GM21737 (cell line): Measurements from ENCODE around the gene CENPO.

Source experiments
- ATAC-seq: cut with Tn5 transposase; IDR thresholded peaks from one replicate; pipeline ENCODE4 v1.9.1; 2021; ENCODE audit warnings: mild to moderate bottlenecking, moderate library complexity; ENCODE audit not compliant: unreplicated experiment

The CENPO gene, protein sequence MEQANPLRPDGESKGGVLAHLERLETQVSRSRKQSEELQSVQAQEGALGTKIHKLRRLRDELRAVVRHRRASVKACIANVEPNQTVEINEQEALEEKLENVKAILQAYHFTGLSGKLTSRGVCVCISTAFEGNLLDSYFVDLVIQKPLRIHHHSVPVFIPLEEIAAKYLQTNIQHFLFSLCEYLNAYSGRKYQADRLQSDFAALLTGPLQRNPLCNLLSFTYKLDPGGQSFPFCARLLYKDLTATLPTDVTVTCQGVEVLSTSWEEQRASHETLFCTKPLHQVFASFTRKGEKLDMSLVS

DNA sequence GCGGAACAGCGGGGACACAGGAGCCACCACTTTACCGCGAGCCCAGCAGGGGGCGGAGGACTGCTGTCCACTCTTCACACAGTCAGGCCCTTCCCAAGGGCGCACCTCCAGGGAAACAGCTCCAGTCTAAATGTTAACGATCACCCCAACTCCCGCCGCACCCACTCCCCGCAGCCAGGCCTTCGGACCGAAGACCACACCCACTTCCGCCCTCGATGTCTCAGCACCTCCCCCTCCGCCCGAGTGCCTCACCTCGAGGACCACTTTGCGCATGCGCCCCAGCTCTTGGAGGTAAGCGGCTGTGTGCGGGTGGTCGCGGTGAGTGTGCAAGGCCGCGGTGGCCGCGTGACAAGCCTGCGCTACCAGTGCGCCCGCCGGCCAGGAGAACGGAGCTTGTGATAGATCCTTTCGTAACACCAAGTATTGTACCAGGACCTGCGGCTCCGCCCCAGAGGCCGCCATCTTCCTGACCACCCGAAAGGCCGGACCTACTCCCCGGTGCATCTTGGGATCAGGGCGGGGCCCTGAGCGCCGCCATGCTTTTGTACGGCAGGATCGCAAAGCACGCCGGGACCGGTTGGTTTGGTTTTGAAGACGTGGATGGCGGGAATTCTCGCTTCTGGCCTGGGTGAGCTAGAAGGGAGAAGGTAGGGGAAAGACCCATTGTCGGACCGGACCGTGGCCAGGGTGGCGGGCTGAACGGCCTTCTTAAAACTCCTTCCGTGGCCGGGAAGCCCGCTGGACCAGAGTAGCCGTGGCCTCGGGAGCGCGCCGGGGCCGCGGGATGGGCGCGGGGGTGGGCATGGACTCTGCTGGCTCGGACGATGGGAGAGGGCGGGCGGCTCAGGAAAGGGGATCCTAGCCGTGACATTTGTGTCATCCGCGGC is at the start of gene CENPO, which contains the start of gene PTRHD1:
Gene CENPO, plus strand, starts transcription at position 552 of the 887 bp plus-strand sequence. CDS start 495 bp downstream, outside the sequence.
Gene PTRHD1, minus strand, starts transcription at position 518 of the 887 bp plus-strand sequence. Its CDS starts 14 bp downstream, at position 504.
- ATAC-seq, result peak; percentile 91

DNA sequence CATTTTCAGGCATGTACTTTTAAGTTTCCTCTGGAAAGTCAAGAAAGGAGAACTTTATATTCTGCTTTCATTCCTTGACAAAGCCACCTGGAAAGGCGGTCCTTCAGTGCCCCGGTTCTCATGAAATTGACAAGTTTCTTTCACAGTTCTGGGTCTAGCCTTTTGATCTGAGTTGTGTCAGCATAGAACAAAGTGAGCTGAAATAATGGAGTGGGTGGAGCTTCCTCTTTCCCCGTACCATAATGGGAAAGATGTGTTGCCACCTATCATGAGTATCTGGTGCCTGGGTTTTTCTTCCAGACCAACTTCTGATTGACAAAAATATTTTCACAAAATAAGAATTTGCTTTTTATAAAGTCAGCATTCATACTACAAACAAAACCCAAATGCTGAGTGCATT is 49.3 kb upstream of the CENPO start:
- ATAC-seq, result no peak

DNA sequence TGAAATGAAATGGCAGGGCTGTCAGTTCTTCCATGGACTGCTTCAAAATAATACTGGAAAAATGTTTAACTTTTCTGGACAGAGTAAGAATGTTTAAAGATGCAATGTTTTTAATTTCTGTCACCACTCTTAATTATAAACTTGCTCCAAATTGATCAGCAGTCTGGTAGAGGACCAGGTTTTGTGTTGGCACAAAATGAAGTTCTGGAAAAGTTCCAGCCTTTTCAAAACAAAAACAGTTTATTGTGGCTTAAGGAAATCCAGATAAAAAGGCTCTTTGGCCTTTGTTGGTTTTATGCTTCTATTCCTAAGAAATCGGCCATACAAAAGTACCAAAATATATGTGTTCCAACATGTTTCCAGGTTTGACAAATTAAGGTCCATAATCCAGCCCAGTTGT is 48.9 kb upstream of the CENPO start:
- ATAC-seq, result no peak

GRCh38 chr2:24745825-24746224 is 47.4 kb upstream of the CENPO start:
- ATAC-seq, result no peak

GRCh38 chr2:24747299-24747698 is 45.9 kb upstream of the CENPO start:
- no peak for ATAC-seq

- no peak for ATAC-seq
Measured at GRCh38 chr2:24749069-24749691, 44.0 kb upstream of the CENPO start.

GRCh38 chr2:24754985-24755705 is 38.1 kb upstream of the CENPO start:
- ATAC-seq, result no peak

GRCh38 chr2:24756789-24757188 is 36.4 kb upstream of the CENPO start:
- no peak for ATAC-seq

- no peak for ATAC-seq
Measured at GRCh38 chr2:24761866-24762265, 31.4 kb upstream of the CENPO start.

GRCh38 chr2:24762518-24762917 is 30.7 kb upstream of the CENPO start:
- no peak for ATAC-seq

DNA sequence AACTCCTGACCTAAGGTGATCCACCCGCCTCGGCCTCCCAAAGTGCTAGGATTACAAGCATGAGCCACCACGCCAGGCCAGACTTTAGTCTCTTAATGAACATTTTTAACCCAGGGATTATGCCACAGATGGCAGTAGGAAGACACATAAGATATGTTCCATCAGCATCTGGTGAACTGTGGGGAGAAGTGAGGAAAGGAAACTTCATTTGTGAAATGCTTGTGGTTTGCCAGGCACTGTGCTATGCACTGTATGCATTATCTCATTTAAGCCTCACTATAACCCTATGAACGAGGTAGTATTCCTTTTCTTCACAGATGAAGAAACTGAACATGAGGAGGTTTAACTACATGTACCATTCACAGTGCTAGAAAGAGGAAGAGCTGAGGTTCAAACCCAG is 29.4 kb upstream of the CENPO start:
- ATAC-seq, result no peak

DNA sequence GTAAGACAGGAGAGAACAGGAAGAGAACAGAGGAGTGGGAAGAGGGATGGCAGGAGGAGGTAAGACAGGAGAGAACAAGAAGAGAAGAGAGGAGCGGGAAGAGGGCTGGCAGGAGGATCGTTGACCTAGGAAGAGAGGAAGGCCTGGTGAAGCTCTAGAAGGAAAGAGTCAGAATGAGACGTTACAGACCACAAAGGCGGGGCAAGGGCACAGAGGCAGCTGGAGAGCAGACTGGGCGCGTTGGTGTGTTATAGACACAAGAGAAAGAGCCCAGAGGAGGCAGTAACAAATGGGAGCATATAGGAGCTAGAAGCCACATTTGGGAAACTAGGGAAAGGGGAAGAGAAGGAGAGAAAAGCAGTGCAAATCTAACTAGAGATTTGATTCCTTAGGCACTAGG is 26.6 kb upstream of the CENPO start:
- ATAC-seq, result no peak

DNA sequence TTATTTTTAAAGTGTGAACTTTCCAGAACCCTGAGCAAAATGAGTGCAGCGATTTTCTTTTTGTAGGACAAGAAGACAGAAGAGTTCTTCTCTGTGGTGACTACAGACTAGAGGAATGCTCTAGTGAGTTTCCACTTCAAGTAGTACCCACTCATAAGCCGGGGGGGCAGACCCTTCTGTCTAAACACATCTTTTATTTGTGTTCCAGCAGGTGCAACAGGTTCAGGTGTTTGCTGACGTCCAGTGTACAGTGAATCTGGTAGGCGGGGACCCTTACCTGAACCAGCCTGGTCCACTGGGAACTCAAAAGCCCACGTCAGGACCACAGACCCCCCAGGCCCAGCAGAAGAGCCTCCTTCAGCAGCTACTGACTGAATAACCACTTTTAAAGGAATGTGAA is 25.2 kb upstream of the CENPO start:
- no peak for ATAC-seq

DNA sequence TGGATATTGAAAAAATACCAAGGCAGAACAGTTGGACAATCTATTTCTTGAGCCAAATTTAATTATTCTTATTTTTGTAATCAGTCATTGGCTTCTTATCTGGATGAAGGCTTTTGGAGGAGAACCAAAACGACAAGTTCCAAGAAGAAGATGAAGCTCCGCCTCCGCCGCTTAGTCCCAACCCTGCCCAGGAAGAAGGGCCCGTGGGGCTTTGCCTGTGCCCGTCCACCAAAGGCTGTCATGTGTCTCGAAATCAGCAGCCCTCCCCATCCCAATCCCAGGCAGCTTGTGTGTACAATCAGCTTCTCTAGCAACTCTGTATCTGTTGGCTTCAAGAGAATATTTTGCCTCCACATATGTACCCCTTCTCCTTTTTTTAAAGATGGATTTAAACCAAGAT is 24.6 kb upstream of the CENPO start:
- ATAC-seq, result no peak

- no peak for ATAC-seq
Measured at GRCh38 chr2:24771061-24771460, 22.2 kb upstream of the CENPO start.

DNA sequence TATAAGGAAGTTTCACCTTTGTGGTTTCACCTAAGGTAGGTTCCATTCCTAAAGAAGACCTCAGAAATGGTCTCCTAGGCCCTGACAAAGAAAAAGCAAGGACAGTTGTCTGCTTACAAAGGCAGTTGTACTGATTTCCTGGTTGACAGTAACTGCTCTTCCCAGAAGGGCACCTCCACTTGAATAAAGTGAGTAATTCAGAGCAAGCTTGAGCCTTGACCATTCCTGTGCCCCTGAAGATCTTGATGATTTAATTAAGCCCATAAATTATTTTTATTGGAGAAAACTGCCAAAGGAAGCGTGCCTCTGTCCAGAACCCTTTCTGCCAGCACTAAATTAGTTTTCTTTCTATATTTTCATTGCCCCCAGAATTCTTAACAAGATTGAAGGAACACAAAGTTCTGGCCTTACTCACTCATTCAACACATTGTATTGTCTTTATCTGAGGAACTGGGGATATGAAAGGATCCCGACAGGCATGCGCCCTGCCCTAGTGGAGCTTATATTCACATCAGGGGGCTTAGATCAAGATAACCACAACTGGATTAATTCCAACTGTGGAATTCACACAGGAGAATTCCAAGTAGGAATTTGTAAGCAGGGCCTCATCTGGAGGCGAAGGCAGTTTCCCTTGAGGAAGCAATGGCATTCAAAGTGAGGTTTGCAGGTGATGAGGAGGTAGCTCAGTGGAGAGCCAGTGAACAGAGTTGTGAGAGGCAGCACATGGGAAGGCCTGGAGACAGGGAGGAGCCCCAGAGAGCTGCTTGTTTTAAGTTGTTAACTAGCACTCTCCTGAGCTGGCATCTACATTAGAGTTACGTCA is 21.2 kb upstream of the CENPO start:
- ATAC-seq, result no peak

- no peak for ATAC-seq
Measured at GRCh38 chr2:24774373-24774772, 18.9 kb upstream of the CENPO start.

- ATAC-seq, result no peak
Measured at GRCh38 chr2:24779116-24779515, 14.1 kb upstream of the CENPO start.

DNA sequence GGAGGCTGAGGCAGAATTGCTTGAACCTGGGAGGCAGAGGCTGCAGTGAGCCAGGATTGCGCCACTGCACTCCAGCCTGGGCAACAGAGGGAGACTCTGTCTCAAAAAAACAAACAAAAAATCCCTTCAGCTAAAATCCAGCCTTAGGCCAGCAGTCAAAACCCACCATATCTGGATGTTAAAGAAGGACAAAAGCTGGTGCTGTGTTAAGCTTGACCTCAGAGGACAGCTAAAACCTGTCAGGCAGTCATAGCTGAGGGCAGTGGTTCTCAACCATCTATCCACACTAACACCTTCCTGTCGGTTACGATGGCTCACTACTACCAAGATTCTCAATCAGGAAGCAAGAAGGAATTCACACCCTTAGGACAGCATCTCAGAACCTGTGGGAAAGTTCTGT is 9.6 kb upstream of the CENPO start:
- ATAC-seq, result no peak

- no peak for ATAC-seq
Measured at GRCh38 chr2:24785671-24786321, 7.4 kb upstream of the CENPO start.
